CD4-positive, alpha-beta T cell (primary cell): Measurements from ENCODE around the gene FGFRL1. TPM values are rescaled to one million over a fixed set of nuclear protein-coding genes. Genes with fewer than 3 reads are reported as not detected.

Experiments used
- ATAC-seq: fragments of 200-7000 bp; cut with Tn5 transposase; one replicate; pipeline ENCODE4 v1.10.0; 2022; ENCODE audit warnings: mild to moderate bottlenecking; ENCODE audit not compliant: poor library complexity
- CTCF ChIA-PET: fragments of 350-600 bp; sonication (Branson Sonifier 250); formaldehyde crosslinking; loops from one replicate; lab custom pipeline; 2021; ENCODE audit warnings: antibody characterized with exemption, inconsistent platforms; lab: Charles Lee
- POLR2A ChIA-PET: fragments of 350-600 bp; sonication (Branson Sonifier 250); formaldehyde crosslinking; loops from one replicate; lab custom pipeline; 2021; ENCODE audit warnings: antibody characterized with exemption, inconsistent platforms; lab: Charles Lee
- DNase-seq, 14 experiments: peaks; one replicate each; pipeline ENCODE4 v3.0.0-alpha.2; 2013 to 2020; ENCODE audit warnings: mixed read lengths in 2 of 14
- H3K27ac ChIP-seq, 2 donors: one replicate each; pipeline versions ENCODE4 v1.5.1 to v1.7.0; 2013; ENCODE audit warnings: low read length in 2 of 2, low read depth in 1 of 2, mild to moderate bottlenecking in 1 of 2
- H3K27me3 ChIP-seq, 2 experiments: 1 replicate in 1 of 2; 2 replicates in 1 of 2; pipeline versions ENCODE4 v1.6.1 to v1.7.0; 2013; ENCODE audit warnings: low read length in 2 of 2, control low read depth in 1 of 2, mild to moderate bottlenecking in 1 of 2, moderate library complexity in 1 of 2; ENCODE audit not compliant: insufficient read depth in 2 of 2, control insufficient read depth in 1 of 2
- H3K36me3 ChIP-seq: one replicate; pipeline ENCODE4 v1.6.1; 2013; ENCODE audit warnings: low read length, control low read depth; ENCODE audit not compliant: insufficient read depth
- H3K4me1 ChIP-seq: one replicate; pipeline ENCODE4 v1.6.1; 2013; ENCODE audit warnings: low read length, control low read depth; ENCODE audit not compliant: insufficient read depth
- H3K4me3 ChIP-seq: one replicate; pipeline ENCODE4 v1.5.1; 2013; ENCODE audit warnings: mild to moderate bottlenecking, low read length, moderate library complexity
- H3K9me3 ChIP-seq, 2 experiments: 1 replicate in 1 of 2; 2 replicates in 1 of 2; pipeline versions ENCODE4 v1.6.1 to v1.7.0; 2013; ENCODE audit warnings: low read length in 2 of 2, mild to moderate bottlenecking in 2 of 2, control low read depth in 1 of 2, moderate library complexity in 1 of 2; ENCODE audit not compliant: control insufficient read depth in 1 of 2, insufficient read depth in 1 of 2
- H3K27ac Mint-ChIP-seq: one replicate; pipeline ENCODE4 v1.8.0; 2020; ENCODE audit warnings: mixed read lengths
- H3K27me3 Mint-ChIP-seq: one replicate; pipeline ENCODE4 v1.8.0; 2021; ENCODE audit warnings: mixed read lengths
- H3K36me3 Mint-ChIP-seq: one replicate; pipeline ENCODE4 v1.8.0; 2021; ENCODE audit warnings: low read depth, mixed read lengths
- H3K4me1 Mint-ChIP-seq: one replicate; pipeline ENCODE4 v1.8.0; 2021; ENCODE audit warnings: low read depth, mixed read lengths
- H3K4me3 Mint-ChIP-seq: one replicate; pipeline ENCODE4 v1.8.0; 2020; ENCODE audit warnings: mild to moderate bottlenecking, mixed read lengths
- H3K9me3 Mint-ChIP-seq: one replicate; pipeline ENCODE4 v1.8.0; 2020; ENCODE audit warnings: mixed read lengths
- CTCF ChIP-seq: fragments of 200-600 bp; IDR thresholded peaks from one replicate; pipeline ENCODE4 v1.8.0; 2022; ENCODE audit warnings: antibody characterized with exemption, mild to moderate bottlenecking
- intact Hi-C, 2 experiments: fragments of 100-400 bp; cut with DNase I in 1 of 2; cut with micrococcal nuclease in 1 of 2; formaldehyde crosslinking; loops; one replicate each; pipeline versions ENCODE4 v1.15.1 to v1.9.0; 2023 to 2025; cut with DNase I, micrococcal nuclease
- total RNA-seq, 174 experiments: library from RNA in 2 of 174; stranded (reverse) in 2 of 174; gene quantifications; one replicate each; pipeline ENCODE4 v1.2.3 and lab custom pipeline; 2021 to 2026

Gene FGFRL1
- total RNA-seq, 2 experiments from 2014 or later: 21.8 to 25.0 TPM

DNA sequence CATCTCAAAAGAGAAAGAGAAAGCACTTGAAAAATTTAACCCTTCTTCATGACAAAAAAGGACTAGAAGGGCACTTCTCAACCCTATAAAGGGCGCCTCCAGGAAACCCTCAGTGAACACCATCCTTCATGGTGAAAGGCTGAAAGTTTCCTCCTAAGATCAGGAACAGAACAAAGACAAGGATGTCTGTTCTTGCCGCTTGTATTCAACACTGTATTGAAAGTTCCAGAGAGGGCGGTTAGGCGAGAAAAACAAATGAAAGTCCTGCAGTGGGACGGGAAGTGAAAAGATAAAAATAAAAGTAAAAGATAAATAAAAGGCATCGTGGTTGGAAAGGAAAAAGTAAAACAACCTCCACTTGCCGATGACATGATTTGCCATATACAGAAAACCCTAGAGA, 51.0 kb downstream of the FGFRL1 start:
- Histone ChIP-seq H3K4me1 (no peaks in the 10 kb centered on the region), H3K9me3 (peaks cover 0 to 8% of the 10 kb centered on the region in 2 experiments), H3K27me3 (peaks cover 7 to 15% of the 10 kb centered on the region in 2 experiments), H3K36me3 (no peaks in the 10 kb centered on the region), H3K4me3 (no peak overlapping the region), H3K27ac (no peak overlapping the region)
- ChIA-PET CTCF (no interaction called here), POLR2A (no interaction called here)
- TF ChIP-seq CTCF: no peak
- ATAC-seq: no peak
- intact Hi-C loops: no loop called here
- Mint-ChIP-seq H3K4me1 (peaks cover 7% of the 10 kb centered on the region), H3K36me3 (no peaks in the 10 kb centered on the region), H3K9me3 (peaks cover 7% of the 10 kb centered on the region), H3K4me3 (no peak overlapping the region), H3K27ac (no peak overlapping the region), H3K27me3 (peaks cover 45% of the 10 kb centered on the region)
- DNase-seq: no peak

- H3K4me3 ChIP-seq: no peak overlapping the region
- TF ChIP-seq CTCF: no peak
- DNase-seq (no peak), ATAC-seq (no peak)
- H3K36me3 ChIP-seq: no peaks in the 10 kb centered on the region
- H3K4me1 ChIP-seq: no peaks in the 10 kb centered on the region
- Mint-ChIP-seq H3K4me1 (peaks cover 7% of the 10 kb centered on the region), H3K27me3 (peaks cover 54% of the 10 kb centered on the region), H3K27ac (no peak overlapping the region), H3K36me3 (no peaks in the 10 kb centered on the region), H3K4me3 (no peak overlapping the region), H3K9me3 (peaks cover 7% of the 10 kb centered on the region)
- intact Hi-C loops: no loop called here
- no peak overlapping the region for H3K27ac ChIP-seq
- ChIA-PET POLR2A (no interaction called here), CTCF (no interaction called here)
- peaks cover 7 to 11% of the 10 kb centered on the region in 2 experiments for H3K27me3 ChIP-seq
- peaks cover 0 to 8% of the 10 kb centered on the region in 2 experiments for H3K9me3 ChIP-seq
Measured at GRCh38 chr4:1065732-1066131, 54.3 kb downstream of the FGFRL1 start.

DNA sequence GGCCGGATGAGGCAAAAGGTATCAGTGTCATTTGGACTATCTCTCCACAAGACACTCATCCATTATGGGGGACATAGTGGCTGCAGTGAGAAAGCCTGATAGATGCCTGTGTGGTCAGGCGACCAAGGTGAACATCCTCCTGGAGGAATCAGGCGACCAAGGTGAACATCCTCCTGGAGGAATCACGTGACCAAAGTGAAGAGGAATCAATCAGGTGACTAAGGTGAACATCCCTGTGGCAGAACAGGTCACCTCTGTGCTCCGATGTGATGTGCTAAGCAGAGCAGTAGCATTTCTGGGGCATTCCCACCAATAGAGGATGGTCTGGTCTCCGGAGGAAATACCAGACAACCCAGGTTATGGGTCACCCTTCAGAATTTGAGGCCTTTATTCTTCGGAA, 58.0 kb downstream of the FGFRL1 start:
- H3K36me3 ChIP-seq: no peaks in the 10 kb centered on the region
- peaks cover 32% of the 10 kb centered on the region for H3K27me3 Mint-ChIP-seq
- H3K4me3 ChIP-seq: no peak overlapping the region
- H3K4me3 Mint-ChIP-seq: no peak overlapping the region
- no peaks in the 10 kb centered on the region for H3K9me3 ChIP-seq
- DNase-seq (no peak), ATAC-seq (no peak)
- no peak for TF ChIP-seq CTCF
- POLR2A ChIA-PET: no interaction called here
- CTCF ChIA-PET: no interaction called here
- intact Hi-C loops: no loop called here
- peaks cover 4% of the 10 kb centered on the region for H3K9me3 Mint-ChIP-seq
- H3K27me3 ChIP-seq: no peaks in the 10 kb centered on the region
- H3K4me1 ChIP-seq: peaks cover 5% of the 10 kb centered on the region
- no peaks in the 10 kb centered on the region for H3K36me3 Mint-ChIP-seq
- no peak overlapping the region for H3K27ac ChIP-seq
- H3K4me1 Mint-ChIP-seq: peaks cover 13% of the 10 kb centered on the region
- no peak overlapping the region for H3K27ac Mint-ChIP-seq
